HG03139 (cell line): Measurements from ENCODE around the gene CATSPER3.

Source experiments
- ATAC-seq: cut with Tn5 transposase; IDR thresholded peaks from one replicate; pipeline ENCODE4 v1.9.1; 2021; ENCODE audit not compliant: unreplicated experiment

The CATSPER3 gene

DNA sequence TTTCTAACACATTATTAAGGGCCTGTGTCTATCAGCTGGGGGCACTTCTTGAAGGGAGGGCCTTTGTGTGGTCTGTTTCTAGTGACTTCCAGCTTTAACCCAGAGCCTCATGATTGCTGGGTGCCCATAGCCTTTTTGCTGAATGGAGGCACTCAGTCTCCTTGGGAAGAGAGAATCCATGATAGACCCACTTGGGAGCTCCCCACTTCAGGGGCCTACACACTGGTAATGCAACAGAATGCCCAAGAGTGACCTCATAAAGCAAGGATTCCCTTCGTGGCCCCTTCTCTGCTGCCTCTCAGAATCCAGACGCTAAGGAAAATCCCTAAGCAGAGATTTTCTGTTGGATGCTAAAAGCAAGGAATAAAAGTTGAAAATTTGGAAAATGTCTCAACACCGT is at the start of gene CATSPER3:
TSS of gene CATSPER3 (plus strand) at position 301 of the 400 bp plus-strand sequence. CDS start at position 386, 85 bp downstream.
- ATAC-seq = no peak

DNA sequence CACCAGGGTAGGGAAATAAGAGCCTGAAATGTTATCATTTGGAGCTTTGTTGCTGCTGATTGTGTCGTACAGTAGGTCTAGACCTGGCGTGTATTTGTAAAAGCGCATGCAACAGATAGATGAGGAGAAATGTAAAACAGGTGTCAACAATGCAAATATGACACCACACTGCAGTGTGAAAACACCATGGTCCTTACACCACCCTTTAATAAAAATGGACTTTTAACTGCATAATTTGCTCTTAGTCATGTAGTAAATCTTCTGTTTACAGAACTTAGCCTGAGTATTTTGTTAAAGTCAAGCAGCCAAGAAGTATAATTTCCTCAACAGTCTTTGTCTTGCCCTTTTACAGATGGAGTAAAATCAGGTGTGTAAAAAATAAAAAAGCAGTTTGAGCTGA is 48.8 kb upstream of the CATSPER3 start:
- no peak for ATAC-seq

DNA sequence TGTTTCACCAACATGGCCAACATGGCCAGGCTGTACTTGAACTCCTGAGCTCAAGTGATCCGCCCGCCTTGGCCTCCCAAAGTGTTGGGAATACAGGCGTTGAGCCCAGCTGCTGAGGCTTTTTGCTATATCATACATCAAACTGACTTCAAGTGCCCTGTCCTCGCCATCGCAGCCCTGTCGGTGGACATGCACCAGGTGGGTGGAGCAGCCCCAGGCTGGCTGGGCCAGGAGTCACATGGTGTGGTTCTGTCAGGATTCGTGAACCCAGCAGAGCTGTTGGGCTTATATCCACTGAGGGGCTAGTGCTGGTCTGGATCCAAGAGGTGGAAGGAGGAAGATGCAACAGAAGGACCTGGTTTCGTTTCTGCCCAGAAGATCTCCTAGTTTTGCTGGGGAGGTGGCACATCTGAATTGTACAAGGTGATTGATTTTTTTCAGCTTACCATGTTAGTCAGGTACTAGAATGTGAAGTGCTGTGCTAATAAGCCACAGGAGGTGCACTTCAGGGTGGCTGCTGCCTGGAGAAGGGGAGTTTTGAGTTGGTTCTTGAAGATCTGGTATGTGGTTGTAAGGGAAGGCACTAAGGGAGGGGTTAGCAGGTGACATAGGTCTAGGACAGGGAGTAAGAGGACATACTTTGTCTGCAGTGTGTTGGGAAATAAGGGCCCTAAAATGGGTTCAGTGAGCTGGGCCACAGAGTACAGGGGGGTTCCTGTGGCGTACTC is 46.7 kb upstream of the CATSPER3 start:
- no peak for ATAC-seq

DNA sequence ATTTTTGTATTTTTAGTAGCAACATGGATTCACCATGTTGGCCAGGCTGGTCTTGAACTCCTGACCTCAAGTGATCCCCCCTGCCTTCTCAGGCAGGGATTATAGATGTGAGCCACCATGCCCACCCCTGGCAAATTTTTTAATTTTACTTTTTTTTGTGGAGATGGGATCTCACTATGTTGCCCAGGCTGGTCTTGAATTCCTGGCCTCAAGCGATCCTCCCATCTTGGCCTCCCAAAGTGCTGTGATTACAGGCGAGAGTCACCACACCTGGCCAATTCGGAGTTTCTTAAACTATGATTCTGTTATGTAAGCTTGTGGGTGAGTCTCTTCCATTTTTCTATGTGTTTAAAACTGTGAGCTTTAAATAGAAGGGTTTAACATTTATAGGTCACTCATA is 35.2 kb upstream of the CATSPER3 start:
- ATAC-seq = no peak

DNA sequence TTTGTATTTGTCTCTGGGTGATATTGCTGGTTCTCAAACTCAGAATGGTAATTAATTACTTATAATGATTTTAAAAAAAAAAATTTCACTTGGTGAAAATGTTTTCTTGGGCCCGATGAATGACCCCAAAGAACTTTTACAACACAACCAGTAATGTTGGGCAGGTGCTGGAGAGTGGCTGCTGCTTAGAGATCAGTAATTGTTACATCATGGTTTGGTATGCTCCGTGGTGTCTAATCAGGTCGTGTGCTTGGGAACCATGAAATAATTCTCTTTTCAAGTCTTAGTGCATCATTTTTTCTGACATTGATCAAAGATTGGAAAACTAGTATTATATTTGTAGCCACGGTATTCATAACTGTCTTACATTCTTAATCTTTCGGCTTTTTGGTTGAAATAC is 33.5 kb upstream of the CATSPER3 start:
- no peak for ATAC-seq

DNA sequence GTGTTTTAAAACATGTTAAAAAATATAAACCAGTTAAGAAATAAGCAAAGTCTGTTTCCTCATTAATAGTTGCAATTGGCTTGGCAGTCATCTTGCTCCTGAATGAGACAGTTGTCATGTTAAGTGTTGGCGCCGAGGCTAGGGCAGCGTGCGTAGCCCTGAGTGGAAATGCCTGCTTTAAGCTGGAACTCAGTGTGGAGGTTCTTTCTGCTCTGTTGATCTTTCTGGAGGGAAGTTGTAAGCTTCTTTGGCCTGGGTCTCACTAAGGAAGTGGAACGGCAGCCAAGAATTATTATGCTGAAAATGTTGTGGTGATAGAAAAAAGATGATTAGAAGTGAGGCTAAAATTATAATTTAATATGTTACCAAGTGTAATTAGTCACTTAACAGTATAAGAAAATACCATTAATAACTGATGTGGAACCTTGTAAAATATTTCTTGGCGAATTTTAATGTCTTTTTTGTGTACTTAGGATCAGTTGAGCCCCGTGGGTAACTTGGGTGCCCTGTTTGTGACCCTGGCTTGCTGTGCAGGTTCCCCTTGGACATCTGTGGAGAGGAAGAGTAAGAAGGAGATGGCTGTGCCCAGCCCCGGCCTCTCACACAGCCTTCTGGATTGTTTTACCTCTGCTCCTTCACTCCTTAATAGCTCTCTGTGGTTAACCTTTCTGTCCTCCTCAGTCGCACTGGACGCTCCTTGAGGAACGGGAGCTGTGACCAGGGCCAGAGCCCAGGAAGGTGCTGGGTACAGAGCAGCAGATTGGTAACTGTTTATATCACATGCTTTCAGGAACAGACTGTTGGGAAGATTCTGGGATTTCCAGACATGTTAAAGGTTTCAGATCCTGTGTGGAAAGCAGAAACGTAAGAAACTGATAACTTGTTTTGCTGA is 31.8 kb upstream of the CATSPER3 start:
- ATAC-seq = no peak

DNA sequence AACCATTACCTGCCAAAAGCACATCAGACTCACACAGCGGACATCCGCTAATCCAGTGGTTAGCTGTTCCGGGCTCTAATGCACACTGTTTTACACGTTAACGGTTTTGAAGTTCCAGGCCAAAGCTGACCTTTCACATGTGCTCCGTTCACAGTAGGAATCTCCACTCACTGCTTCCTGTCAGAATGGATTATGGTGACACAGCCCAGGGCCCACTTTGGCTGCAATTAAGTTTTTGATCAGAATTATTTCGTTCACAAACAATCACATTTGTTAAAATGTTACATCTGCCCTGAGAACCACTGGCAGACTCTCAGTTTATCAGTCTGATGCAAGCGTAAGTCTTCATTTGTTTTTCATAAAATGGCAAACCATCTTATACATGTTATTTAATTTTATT is 30.2 kb upstream of the CATSPER3 start:
- ATAC-seq = no peak

DNA sequence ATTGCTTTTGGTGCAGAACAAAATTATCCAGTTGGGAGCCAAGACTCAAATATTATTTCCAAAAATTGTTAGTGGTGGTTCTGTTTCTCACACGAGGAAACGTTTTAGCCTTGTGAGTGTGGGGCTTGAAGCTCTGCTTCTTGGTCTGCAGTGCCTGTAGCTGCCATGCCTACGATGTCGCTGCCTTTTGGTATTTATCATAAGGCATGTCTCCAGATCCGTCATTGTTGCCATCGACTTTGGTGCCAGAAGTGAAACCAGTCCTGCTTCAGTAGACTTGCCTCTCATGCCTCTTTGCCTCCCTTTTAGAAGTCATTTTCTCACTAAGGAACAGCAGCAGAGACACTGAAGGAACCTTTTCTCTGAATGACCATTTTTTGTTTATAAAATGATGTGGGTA is 29.7 kb upstream of the CATSPER3 start:
- no peak for ATAC-seq

DNA sequence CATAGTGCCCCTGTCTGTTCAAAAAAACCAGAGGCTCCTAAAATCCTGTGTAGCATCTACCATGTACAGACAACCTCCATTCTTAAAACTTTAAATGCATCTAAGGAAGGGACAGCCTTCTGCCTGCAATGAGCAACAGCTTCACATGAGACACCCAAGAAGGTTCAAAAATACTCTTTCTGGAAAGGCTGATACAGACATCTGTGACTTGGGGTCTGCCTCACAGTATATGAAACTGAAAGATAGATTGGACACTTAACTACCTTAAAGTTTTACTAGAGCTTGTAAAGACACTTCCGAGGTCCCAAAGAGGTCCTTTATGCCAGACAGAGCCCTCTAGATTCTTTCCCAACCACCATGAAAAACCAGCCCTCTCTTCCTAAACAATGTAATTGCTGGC is 28.2 kb upstream of the CATSPER3 start:
- no peak for ATAC-seq

DNA sequence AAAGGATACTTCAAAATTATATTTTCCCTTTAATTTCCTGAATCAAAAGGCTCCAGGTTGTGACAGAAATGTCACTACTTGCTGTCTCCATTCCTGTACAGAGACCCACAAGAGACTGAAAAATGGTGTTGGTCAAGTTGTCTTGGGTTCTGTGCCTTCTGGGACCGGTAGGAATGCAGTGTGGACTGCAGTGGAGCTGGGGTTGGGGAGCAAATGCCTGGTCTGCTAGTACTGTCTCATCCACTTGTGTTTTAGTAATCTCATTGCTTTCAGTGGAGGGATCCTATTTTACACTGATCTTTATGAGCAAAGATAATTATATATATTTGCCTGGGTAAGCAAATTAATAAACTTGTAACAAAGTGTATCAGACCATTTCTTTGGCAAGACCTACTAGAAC is 24.2 kb upstream of the CATSPER3 start:
- no peak for ATAC-seq

DNA sequence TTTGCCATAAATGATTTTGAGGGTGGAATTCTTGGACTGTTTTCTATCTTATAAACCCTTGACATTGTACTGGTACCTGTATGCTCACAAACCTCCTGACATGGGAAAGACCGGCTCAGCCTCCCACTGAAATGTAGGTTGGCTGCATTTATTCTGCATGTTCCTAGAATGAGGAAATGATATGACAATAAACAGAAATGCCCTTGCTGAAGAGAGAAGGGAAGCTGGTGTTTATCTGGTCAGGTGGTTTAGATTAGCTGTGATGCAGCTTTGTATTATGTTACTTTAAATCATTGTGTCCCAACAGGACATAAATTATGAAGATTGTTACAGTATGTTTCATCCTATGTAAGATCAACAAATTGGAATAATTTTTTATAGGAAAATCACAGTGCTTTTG is 23.1 kb upstream of the CATSPER3 start:
- no peak for ATAC-seq

DNA sequence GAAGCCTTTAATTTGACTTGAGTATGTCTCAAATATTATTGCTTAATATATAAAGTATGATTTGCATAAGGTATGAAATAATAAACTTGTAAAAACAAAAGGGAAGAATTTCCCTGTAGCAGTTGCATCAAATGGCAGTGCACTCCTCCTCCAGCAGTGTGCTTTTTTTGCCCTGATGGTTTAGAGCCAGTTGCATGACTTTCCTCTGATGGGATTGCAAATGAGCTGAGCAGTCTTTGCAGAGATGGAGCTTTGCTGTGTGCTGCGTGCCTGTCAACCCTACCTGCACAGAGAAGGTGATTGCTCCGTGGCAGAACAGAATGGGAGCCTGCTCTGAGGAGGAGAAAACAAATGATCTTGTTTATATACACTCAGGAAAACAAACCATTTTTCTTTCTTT is 22.7 kb upstream of the CATSPER3 start:
- no peak for ATAC-seq

DNA sequence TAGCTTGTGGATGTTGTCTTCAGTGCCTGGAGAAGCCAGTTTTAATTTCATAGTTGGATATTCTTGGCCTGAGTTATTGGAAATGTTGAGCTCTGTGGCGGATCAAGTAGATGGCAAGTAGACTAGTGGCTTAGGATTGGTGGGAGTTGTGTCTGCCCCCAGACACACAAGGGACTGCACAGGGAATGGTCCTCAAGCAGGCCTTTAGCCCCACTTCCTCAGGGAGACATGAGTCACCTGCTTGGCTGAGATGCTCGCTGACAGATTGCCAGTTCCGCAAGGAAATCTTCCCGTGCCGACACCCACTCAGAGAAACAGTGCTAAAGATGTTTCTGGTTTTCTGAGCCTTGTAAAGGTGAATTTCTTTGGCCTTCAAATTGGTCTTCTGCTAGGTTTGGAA is 18.8 kb upstream of the CATSPER3 start:
- ATAC-seq = no peak

DNA sequence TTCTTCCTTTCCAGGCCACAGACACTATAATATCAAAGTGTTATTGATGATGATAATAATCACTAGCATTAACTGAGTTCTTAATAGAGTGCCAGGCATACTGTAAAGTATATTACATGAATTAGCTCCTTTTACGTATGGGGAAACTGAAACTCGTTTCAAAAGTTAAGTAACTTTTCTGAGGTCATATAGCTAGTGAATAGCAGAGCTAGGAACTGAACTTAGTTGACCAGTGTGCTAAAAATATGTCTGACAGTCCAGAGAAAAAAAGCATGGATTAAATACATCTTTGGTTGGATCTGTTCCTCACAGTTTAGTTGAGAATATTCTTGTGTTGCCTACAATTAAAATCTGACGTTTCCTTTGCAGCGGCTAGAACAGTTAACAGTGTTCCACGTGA is 18.4 kb upstream of the CATSPER3 start:
- ATAC-seq = no peak

DNA sequence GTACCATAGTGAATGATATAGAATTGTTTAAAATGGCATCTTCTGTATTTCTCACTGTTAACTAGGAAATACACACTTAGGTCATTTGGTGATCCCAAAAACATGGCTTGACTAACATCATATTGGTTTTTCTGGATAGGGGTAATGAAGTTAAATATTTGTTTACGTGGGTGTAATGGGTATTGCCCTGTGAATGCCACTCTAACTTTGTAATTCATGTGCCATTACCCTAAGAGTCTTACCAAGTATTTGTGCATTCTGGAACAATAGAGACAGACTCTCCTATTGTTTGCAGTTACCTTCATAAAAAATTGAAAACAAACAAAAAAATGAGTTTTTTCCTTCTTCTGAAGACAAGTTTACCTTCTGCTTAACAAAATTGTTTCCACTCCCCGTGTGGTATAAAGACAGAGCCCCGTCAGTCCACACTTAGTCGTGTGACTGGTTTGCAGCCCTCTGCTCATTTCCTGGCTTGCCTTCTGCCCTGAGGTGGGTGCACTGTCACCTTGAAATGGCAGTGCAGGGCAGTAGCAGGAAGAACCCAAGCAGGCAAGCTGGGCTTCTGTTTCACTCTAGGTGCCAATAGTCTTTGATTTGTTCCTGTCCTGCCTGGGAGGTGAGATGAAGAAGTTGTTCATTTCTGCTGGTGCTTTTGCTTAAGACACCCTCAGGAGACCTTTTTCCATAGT is 9.6 kb upstream of the CATSPER3 start:
- ATAC-seq = no peak

DNA sequence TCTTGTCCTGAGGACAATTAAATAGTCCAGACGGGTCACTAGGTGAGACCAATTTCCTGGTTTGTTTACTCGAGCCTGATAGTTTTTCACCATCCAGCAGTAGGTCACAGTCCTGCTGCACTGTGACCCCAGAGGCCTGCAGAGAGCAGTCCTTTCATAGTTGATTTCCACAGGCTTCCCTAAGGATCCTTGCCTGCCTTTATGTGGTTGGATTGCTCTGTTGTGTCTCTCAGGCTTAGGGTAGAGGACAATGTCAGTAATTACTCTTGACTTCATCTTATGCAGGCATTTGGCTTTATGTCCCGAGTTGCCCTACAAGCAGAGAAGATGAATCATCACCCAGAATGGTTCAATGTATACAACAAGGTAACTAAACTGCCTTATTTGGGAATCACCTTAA is 9.0 kb upstream of the CATSPER3 start:
- ATAC-seq = no peak

DNA sequence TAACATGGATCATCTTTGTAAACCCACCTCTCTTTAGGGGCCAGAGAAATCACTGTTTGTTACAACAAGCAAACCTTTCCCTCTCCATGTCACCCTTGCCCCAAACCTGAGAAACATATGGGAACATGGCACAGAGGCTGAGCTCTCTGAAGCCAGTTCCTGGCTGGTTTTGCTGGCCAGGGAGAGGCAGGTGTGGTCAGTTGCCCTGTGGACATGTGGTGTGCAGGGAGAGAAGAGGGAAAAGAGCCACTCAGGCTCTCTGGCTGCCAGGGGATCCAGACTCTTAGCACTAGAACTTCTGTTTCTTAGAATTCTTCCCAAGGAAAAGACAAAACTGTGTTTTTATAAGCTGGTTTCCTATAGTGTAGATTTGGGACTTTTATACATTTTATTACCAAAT is 4.6 kb upstream of the CATSPER3 start:
- no peak for ATAC-seq

DNA sequence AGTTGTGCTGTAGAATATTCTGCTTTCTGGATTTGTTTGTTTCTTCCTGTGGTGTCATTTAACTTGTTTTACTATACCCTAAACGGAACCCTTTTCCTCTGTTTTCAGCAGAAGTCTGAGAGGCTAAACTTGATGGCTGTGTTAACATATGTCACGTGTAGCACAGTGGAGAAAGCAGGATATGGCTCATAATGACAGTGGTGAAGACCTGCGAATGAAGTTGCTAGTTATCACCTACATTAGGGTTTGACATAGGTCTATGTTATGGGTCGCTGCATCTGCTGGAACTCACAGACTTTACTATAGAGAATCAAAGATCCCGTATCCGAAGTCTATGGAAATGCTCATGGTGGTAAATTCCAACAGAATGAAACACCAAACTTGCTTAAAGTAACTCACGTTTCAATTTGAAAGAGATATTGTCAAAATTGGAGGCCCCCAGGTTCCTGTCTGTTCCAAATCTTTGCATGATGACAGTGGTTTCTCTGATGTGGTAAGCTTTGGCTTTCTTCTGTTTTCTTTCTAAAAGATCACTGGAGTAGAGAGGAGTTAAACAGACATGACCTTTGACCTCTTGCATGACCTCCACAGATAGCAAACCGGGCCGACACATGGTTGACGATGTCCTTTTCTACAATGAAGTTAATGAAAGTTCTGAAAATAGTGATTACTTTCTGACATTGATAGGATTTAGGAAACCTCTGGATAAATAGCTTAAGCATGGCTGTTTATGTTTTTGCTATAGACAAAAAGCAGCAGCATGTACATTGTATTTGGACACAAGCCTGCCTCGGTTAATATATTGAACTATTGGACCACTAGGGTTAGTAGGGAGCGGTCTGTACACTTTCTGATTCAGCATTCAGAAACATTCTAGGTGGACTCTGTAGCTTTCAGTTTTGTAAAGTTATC is 3.1 kb upstream of the CATSPER3 start:
- no peak for ATAC-seq

DNA sequence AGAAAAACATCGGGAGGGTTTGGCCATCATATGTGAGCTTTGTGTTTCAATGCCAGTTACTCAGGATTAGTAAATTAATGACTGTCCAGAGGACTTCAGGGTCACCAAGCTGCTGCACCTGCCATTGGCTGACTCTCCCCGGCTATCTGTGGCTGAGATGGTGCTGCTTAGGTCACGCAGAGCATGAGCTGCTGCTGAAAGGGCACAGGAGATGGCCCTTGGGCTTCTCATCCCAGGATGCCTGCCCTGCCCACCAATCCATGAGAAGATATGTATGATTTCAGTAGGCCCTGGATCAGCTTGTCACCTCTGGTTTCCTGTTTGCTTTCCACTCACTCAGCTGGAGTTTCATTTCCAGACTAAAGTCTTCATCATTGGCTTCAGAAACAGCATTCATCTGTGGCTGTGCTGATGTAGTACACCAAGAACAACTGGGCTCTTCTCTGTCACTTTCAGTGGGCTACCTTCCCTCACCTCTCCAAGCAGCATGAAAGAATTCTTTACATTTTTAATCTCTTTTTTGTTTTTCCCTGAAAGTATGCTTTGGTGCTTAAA is 2.4 kb upstream of the CATSPER3 start:
- no peak for ATAC-seq

DNA sequence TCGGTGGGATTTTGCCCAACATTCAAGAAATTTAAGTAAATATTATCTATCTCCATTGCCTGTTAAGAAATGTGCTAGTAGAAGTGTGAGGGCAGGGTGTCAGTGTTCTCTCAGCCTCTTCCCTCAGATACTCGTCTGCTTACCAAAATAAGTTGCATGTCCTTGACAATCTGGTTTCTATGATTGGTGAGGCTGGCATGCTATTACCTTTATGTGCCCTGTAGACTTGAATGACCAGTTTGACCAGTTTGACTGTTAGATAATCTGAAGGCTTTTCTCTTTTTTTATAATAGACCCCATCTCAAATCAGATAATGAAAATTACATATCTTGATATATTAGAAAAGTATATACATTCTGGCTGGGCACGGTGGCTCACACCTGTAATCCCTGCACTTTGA is 348 bp downstream of the CATSPER3 start:
- ATAC-seq = no peak
